Karpas-422 (cell line): Measurements from ENCODE around the gene MID2. TPM values are rescaled to one million over a fixed set of nuclear protein-coding genes. Genes with fewer than 3 reads are reported as not detected.

Experiments used
- DNase-seq: peaks from one replicate; pipeline ENCODE4 v3.0.0-alpha.2; 2015
- H2AFZ ChIP-seq: fragments of 200-600 bp; sonication (generic); 2 replicates; pipeline ENCODE4 v1.6.1; 2014; ENCODE audit warnings: antibody characterized with exemption, low read length, mixed read lengths
- H3K27ac ChIP-seq: fragments of 200-600 bp; sonication (generic); 2 replicates; pipeline ENCODE4 v1.5.1; 2014; ENCODE audit warnings: mild to moderate bottlenecking, low read length, moderate library complexity
- H3K27me3 ChIP-seq: fragments of 200-600 bp; sonication (generic); 2 replicates; pipeline ENCODE4 v1.6.1; 2014; ENCODE audit warnings: low read length, mixed read lengths
- H3K36me3 ChIP-seq: fragments of 200-600 bp; sonication (generic); 2 replicates; pipeline ENCODE4 v1.6.1; 2014; ENCODE audit warnings: low read length, mixed read lengths; ENCODE audit not compliant: insufficient read depth
- H3K4me1 ChIP-seq: fragments of 200-600 bp; sonication (generic); 2 replicates; pipeline ENCODE4 v1.6.1; 2014; ENCODE audit warnings: mild to moderate bottlenecking, low read length, mixed read lengths
- H3K4me2 ChIP-seq: fragments of 200-600 bp; sonication (generic); 2 replicates; pipeline ENCODE4 v1.6.1; 2014; ENCODE audit warnings: low read length, low read depth, mild to moderate bottlenecking; ENCODE audit not compliant: poor library complexity, severe bottlenecking
- H3K4me3 ChIP-seq: fragments of 200-600 bp; sonication (generic); 2 replicates; pipeline ENCODE4 v1.5.1; 2014; ENCODE audit warnings: mild to moderate bottlenecking, antibody characterized with exemption, low read length, mixed read lengths
- H3K79me2 ChIP-seq: fragments of 200-600 bp; sonication (generic); 2 replicates; pipeline ENCODE4 v1.6.1; 2014; ENCODE audit warnings: mild to moderate bottlenecking, low read length, mixed read lengths
- H3K9ac ChIP-seq: fragments of 200-600 bp; sonication (generic); 2 replicates; pipeline ENCODE4 v1.6.0; 2014; ENCODE audit warnings: low read length
- H3K9me2 ChIP-seq: fragments of 200-600 bp; sonication (generic), shearing (Covaris generic); replicated peaks from 2 replicates; pipeline ENCODE4 v1.6.0; 2014; ENCODE audit warnings: mild to moderate bottlenecking, low read length, moderate library complexity; ENCODE audit not compliant: insufficient read depth
- H3K9me3 ChIP-seq: fragments of 300-700, 200-600 bp; sonication (generic); 2 replicates; pipeline ENCODE4 v1.6.1; 2014; ENCODE audit warnings: low read length, mixed read lengths
- H4K20me1 ChIP-seq: fragments of 200-600 bp; sonication (generic); 2 replicates; pipeline ENCODE4 v1.6.1; 2014; ENCODE audit warnings: mild to moderate bottlenecking, antibody characterized with exemption, low read length, low read depth; ENCODE audit not compliant: insufficient read depth
- total RNA-seq: library from RNA; depleted of rRNA; stranded (reverse); fragments of >200 nt; shearing (Covaris generic); gene quantifications from 2 replicates; pipeline ENCODE4 v1.2.3, GENCODE V29; 2014; ENCODE audit warnings: low replicate concordance; rRNA removed

MID2 gene, protein sequence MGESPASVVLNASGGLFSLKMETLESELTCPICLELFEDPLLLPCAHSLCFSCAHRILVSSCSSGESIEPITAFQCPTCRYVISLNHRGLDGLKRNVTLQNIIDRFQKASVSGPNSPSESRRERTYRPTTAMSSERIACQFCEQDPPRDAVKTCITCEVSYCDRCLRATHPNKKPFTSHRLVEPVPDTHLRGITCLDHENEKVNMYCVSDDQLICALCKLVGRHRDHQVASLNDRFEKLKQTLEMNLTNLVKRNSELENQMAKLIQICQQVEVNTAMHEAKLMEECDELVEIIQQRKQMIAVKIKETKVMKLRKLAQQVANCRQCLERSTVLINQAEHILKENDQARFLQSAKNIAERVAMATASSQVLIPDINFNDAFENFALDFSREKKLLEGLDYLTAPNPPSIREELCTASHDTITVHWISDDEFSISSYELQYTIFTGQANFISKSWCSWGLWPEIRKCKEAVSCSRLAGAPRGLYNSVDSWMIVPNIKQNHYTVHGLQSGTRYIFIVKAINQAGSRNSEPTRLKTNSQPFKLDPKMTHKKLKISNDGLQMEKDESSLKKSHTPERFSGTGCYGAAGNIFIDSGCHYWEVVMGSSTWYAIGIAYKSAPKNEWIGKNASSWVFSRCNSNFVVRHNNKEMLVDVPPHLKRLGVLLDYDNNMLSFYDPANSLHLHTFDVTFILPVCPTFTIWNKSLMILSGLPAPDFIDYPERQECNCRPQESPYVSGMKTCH
- total RNA-seq = 0.22 and 0.40 TPM in 2 replicates

GRCh38 chrX:107825698-107826237 is at the start of gene MID2:
Gene MID2, plus strand, starts transcription at chrX:107825866. Its CDS starts 561 bp downstream, at chrX:107826427.
- Histone ChIP-seq H3K4me3 (peak within 1 kb of the TSS; percentile 60; the same call in 1 of the 2 replicates), H3K4me1 (peaks cover 12% of the 10 kb centered on the region; the same call in 1 of the 2 replicates), H3K79me2 (no peaks in the 10 kb centered on the region), H3K9me3 (no peaks in the 10 kb centered on the region), H3K36me3 (no peaks in the 10 kb centered on the region), H3K9ac (peak within 1 kb of the TSS; percentile 33; the same call in 1 of the 2 replicates), H2AFZ (peak within 1 kb of the TSS; percentile 43; the same call in 1 of the 2 replicates), H3K27me3 (no peaks in the 10 kb centered on the region), H3K4me2 (peak within 1 kb of the TSS; percentile 66), H3K9me2 (no peaks in the 10 kb centered on the region), H4K20me1 (no peaks in the 10 kb centered on the region), H3K27ac (no peak within 1 kb of the TSS)
- peak; percentile 45 for DNase-seq

- Histone ChIP-seq H3K9me2 (no peaks in the 10 kb centered on the region), H3K4me1 (peaks cover 16% of the 10 kb centered on the region), H2AFZ (peak overlapping the region; percentile 84), H3K27me3 (no peaks in the 10 kb centered on the region), H3K4me3 (peak overlapping the region; percentile 66), H3K79me2 (no peaks in the 10 kb centered on the region), H3K36me3 (no peaks in the 10 kb centered on the region), H4K20me1 (no peaks in the 10 kb centered on the region), H3K9ac (peak overlapping the region; percentile 66), H3K4me2 (peak overlapping the region; percentile 80), H3K27ac (no peak overlapping the region), H3K9me3 (no peaks in the 10 kb centered on the region)
- peak; percentile 94 for DNase-seq
Observed at GRCh38 chrX:107776649-107777535, 48.8 kb upstream of the MID2 start.

DNA sequence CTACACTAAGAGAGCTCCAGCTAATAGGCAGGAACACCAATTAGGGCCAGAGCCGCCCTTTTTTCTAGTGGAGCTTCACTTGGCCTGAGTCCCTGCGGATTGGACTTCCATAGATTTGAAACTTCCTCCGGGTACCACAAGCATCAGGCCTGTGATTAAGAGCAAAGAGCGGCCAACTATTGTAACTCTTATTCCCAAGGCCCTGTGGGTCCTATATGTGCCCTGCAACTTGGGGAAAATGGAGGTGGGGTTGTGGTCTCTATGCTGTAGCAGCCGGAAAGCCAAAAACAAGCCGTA is 48.2 kb upstream of the MID2 start, which contains the start of gene NCBP2L:
TSS of gene NCBP2L (plus strand) at position 198 of the 297 bp plus-strand sequence. CDS start 16,488 bp downstream, outside the sequence.
- Histone ChIP-seq H2AFZ (peak within 1 kb of the TSS; percentile 84), H3K4me3 (peak within 1 kb of the TSS; percentile 66), H3K79me2 (no peaks in the 10 kb centered on the region), H3K9me2 (no peaks in the 10 kb centered on the region), H3K36me3 (no peaks in the 10 kb centered on the region), H3K9ac (peak within 1 kb of the TSS; percentile 66), H3K27me3 (no peaks in the 10 kb centered on the region), H3K4me1 (peaks cover 16% of the 10 kb centered on the region), H3K27ac (no peak within 1 kb of the TSS), H3K9me3 (no peaks in the 10 kb centered on the region), H3K4me2 (peak within 1 kb of the TSS; percentile 80), H4K20me1 (no peaks in the 10 kb centered on the region)
- no peak for DNase-seq

GRCh38 chrX:107780525-107780924 is 45.1 kb upstream of the MID2 start:
- Histone ChIP-seq H3K4me1 (peaks cover 12% of the 10 kb centered on the region), H3K36me3 (no peaks in the 10 kb centered on the region), H3K9ac (no peak overlapping the region), H3K4me3 (no peak overlapping the region), H3K27me3 (no peaks in the 10 kb centered on the region), H3K79me2 (no peaks in the 10 kb centered on the region), H3K9me3 (no peaks in the 10 kb centered on the region), H3K4me2 (no peak overlapping the region), H2AFZ (no peak overlapping the region), H3K27ac (no peak overlapping the region), H4K20me1 (no peaks in the 10 kb centered on the region), H3K9me2 (no peaks in the 10 kb centered on the region)
- no peak for DNase-seq

- H3K27ac ChIP-seq = no peak overlapping the region
- H3K9me2 ChIP-seq = no peaks in the 10 kb centered on the region
- no peaks in the 10 kb centered on the region for H3K9me3 ChIP-seq
- no peak overlapping the region for H3K4me2 ChIP-seq
- H3K4me3 ChIP-seq = no peak overlapping the region
- no peaks in the 10 kb centered on the region for H4K20me1 ChIP-seq
- no peaks in the 10 kb centered on the region for H3K79me2 ChIP-seq
- DNase-seq = no peak
- H3K9ac ChIP-seq = no peak overlapping the region
- no peaks in the 10 kb centered on the region for H3K27me3 ChIP-seq
- no peak overlapping the region for H2AFZ ChIP-seq
- H3K4me1 ChIP-seq = no peaks in the 10 kb centered on the region
- no peaks in the 10 kb centered on the region for H3K36me3 ChIP-seq
Observed at GRCh38 chrX:107787827-107788226, 37.8 kb upstream of the MID2 start.

GRCh38 chrX:107804427-107804826 is 21.2 kb upstream of the MID2 start:
- H3K9me2 ChIP-seq = no peaks in the 10 kb centered on the region
- H3K4me3 ChIP-seq = no peak overlapping the region
- H3K27me3 ChIP-seq = no peaks in the 10 kb centered on the region
- H3K36me3 ChIP-seq = no peaks in the 10 kb centered on the region
- no peak overlapping the region for H3K27ac ChIP-seq
- H3K9me3 ChIP-seq = peaks cover 4% of the 10 kb centered on the region; the same call in 1 of the 2 replicates
- no peak for DNase-seq
- H2AFZ ChIP-seq = no peak overlapping the region
- no peak overlapping the region for H3K4me2 ChIP-seq
- H3K9ac ChIP-seq = no peak overlapping the region
- H3K79me2 ChIP-seq = no peaks in the 10 kb centered on the region
- H4K20me1 ChIP-seq = no peaks in the 10 kb centered on the region
- H3K4me1 ChIP-seq = no peaks in the 10 kb centered on the region

DNA sequence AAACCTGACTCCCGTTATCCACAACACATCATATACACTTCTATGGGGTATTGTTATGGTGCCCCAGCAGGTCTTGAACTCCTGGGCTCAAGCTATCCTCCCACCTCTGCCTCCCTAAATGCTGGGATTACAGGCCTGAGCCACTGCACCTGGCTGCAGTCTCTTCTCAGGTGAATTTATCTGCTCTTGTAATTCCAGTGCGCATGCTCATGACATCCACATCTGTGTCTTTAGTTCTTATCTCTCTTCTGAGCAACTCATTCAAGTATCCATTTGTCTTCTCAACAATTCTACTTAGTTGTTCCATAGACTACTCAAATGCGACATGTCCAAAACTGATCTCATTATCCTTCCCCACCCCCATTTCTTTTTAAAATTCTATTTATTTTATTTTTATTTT is 20.5 kb upstream of the MID2 start:
- peaks cover 4% of the 10 kb centered on the region; the same call in 1 of the 2 replicates for H3K9me3 ChIP-seq
- H3K9me2 ChIP-seq = no peaks in the 10 kb centered on the region
- no peaks in the 10 kb centered on the region for H3K79me2 ChIP-seq
- no peak overlapping the region for H3K27ac ChIP-seq
- no peaks in the 10 kb centered on the region for H3K27me3 ChIP-seq
- H3K4me1 ChIP-seq = no peaks in the 10 kb centered on the region
- H3K9ac ChIP-seq = no peak overlapping the region
- no peaks in the 10 kb centered on the region for H3K36me3 ChIP-seq
- H2AFZ ChIP-seq = no peak overlapping the region
- DNase-seq = no peak
- no peaks in the 10 kb centered on the region for H4K20me1 ChIP-seq
- H3K4me3 ChIP-seq = no peak overlapping the region
- no peak overlapping the region for H3K4me2 ChIP-seq
